Endothelial cell (in vitro differentiated cells): Measurements from ENCODE around the gene PDS5B. TPM values are rescaled to one million over a fixed set of nuclear protein-coding genes. Genes with fewer than 3 reads are reported as not detected.
"Not testable (repeated sequence)": the region's sequence is repeated elsewhere in the genome, so short reads cannot be mapped to it uniquely, and the experiment has no call there.

Experiments
- DNase-seq: peaks from one replicate; pipeline ENCODE4 v3.0.0; 2021; ENCODE audit warnings: low spot score
- H3K27ac Mint-ChIP-seq: one replicate; pipeline ENCODE4 v1.8.0; 2021; ENCODE audit warnings: mixed read lengths, inconsistent platforms; ENCODE audit not compliant: unreplicated experiment
- H3K27me3 Mint-ChIP-seq: one replicate; pipeline ENCODE4 v1.8.0; 2021; ENCODE audit warnings: mild to moderate bottlenecking, moderate library complexity, mixed read lengths, inconsistent platforms; ENCODE audit not compliant: unreplicated experiment
- H3K36me3 Mint-ChIP-seq: one replicate; pipeline ENCODE4 v1.8.0; 2021; ENCODE audit warnings: mild to moderate bottlenecking, low read depth, mixed read lengths, inconsistent platforms; ENCODE audit not compliant: unreplicated experiment
- H3K4me1 Mint-ChIP-seq: one replicate; pipeline ENCODE4 v1.8.0; 2021; ENCODE audit warnings: mild to moderate bottlenecking, mixed read lengths, inconsistent platforms; ENCODE audit not compliant: unreplicated experiment
- H3K4me3 Mint-ChIP-seq: one replicate; pipeline ENCODE4 v1.8.0; 2021; ENCODE audit warnings: mild to moderate bottlenecking, mixed read lengths, inconsistent platforms; ENCODE audit not compliant: unreplicated experiment
- H3K9me3 Mint-ChIP-seq: one replicate; pipeline ENCODE4 v1.8.0; 2021; ENCODE audit warnings: mixed read lengths, inconsistent platforms; ENCODE audit not compliant: unreplicated experiment
- total RNA-seq: library from RNA; stranded (reverse); fragmentation: NEBNext Ultra II Directional; extraction: Animal tissue kit (Norgen Biotek cat#: 25700); gene quantifications from one replicate; pipeline ENCODE4 v1.2.1, GENCODE V29; 2021; ENCODE audit not compliant: unreplicated experiment
- TF ChIP-seq, protein P1 (sequence below): fragments of 200-600 bp; sonication (generic); IDR thresholded peaks from one replicate; pipeline ENCODE4 v1.5.0; 2021; ENCODE audit warnings: antibody characterized with exemption; ENCODE audit not compliant: unreplicated experiment

Gene PDS5B
- total RNA-seq, 1 donor from 2014 or later: 72.3 TPM

DNA sequence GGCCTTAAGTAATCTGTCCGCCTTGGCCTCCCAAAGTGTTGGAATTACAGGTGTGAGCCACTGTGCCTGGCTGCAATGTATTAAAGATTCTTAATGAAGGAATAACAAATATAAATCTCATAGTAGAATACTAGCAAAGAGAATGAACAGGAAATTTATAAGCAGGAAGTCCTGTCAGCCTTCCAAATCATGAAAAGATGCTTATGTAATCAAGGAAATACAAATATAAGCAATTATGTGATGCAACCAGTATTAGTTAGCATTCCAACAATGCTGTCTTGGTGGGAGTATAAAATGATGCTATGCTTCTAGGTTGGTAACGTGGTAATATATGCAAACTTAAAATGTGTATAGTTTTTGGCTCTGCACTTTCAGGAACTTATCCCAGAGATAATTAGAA lies 133.8 kb downstream of the PDS5B start:
- TF ChIP-seq, protein P1, sequence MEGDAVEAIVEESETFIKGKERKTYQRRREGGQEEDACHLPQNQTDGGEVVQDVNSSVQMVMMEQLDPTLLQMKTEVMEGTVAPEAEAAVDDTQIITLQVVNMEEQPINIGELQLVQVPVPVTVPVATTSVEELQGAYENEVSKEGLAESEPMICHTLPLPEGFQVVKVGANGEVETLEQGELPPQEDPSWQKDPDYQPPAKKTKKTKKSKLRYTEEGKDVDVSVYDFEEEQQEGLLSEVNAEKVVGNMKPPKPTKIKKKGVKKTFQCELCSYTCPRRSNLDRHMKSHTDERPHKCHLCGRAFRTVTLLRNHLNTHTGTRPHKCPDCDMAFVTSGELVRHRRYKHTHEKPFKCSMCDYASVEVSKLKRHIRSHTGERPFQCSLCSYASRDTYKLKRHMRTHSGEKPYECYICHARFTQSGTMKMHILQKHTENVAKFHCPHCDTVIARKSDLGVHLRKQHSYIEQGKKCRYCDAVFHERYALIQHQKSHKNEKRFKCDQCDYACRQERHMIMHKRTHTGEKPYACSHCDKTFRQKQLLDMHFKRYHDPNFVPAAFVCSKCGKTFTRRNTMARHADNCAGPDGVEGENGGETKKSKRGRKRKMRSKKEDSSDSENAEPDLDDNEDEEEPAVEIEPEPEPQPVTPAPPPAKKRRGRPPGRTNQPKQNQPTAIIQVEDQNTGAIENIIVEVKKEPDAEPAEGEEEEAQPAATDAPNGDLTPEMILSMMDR: no peak
- Mint-ChIP-seq H3K27me3 (peaks cover 5% of the 10 kb centered on the region), H3K4me3 (peak overlapping the region; percentile 65), H3K9me3 (peaks cover 5% of the 10 kb centered on the region), H3K27ac (no peak overlapping the region), H3K4me1 (no peaks in the 10 kb centered on the region), H3K36me3 (peaks cover 35% of the 10 kb centered on the region)
- no peak for DNase-seq

DNA sequence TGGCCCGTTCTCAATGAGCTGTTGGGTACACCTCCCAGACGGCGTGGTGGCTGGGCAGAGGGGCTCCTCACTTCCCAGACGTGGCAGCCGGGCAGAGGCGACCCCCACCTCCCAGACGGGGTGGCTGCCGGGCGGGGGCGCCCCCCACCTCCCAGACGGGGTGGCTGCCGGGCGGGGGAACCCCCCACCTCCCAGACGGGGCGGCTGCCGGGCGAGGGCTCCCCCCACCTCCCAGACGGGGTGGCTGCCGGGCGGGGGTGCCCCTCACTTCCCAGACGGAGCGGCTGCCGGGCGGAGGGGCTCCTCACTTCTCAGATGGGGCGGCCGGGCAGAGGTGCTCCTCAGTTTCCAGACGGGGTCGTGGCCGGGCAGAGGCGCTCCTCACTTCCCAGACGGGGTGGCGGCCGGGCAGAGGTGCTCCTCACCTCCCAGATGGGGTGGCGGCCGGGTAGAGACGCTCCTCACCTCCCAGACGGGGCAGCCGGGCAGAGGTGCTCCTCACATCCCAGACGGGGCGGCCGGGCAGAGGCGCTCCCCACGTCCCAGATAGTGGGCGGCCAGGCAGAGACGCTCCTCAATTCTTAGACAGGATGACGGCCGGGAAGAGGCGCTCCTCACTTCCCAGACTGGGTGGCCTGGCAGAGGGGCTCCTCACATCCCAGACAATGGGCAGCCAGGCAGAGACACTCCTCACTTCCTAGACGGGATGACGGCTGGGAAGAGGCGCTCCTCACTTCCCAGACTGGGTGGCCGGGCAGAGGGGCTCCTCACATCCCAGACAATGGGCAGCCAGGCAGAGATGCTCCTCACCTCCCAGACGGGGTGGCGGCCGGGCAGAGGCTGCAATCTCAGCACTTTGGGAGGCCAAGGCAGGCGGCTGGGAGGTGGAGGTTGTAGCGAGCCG lies 135.1 kb downstream of the PDS5B start:
- Mint-ChIP-seq H3K36me3 (peaks cover 25% of the 10 kb centered on the region), H3K4me3 (peak overlapping the region; percentile 47)
- not testable (repeated sequence) for H3K4me1 Mint-ChIP-seq, H3K27me3 Mint-ChIP-seq, DNase-seq, H3K9me3 Mint-ChIP-seq, H3K27ac Mint-ChIP-seq

DNA sequence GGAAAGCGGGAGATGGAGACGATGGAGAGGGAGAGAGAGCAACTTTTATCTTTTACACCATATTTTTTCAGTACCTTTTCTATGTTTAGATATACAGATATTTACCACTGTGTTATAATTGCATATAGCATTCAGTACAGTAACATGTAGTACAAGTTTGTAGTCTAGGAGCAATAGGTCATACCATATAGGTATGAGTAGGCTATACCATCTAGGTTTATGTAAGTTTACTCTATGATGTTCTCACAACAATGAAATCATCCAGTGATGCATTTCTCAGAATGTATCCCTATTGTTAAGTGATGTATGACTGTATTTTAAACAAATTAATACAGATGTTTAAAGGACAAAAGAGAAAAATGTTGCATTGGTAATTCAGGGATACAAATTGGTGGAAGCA lies 136.1 kb downstream of the PDS5B start:
- H3K4me3 Mint-ChIP-seq: peak overlapping the region; percentile 29
- peaks cover 5% of the 10 kb centered on the region for H3K4me1 Mint-ChIP-seq
- TF ChIP-seq, protein P1: no peak
- peaks cover 25% of the 10 kb centered on the region for H3K36me3 Mint-ChIP-seq
- H3K9me3 Mint-ChIP-seq: no peaks in the 10 kb centered on the region
- no peak overlapping the region for H3K27ac Mint-ChIP-seq
- peaks cover 3% of the 10 kb centered on the region for H3K27me3 Mint-ChIP-seq
- no peak for DNase-seq

DNA sequence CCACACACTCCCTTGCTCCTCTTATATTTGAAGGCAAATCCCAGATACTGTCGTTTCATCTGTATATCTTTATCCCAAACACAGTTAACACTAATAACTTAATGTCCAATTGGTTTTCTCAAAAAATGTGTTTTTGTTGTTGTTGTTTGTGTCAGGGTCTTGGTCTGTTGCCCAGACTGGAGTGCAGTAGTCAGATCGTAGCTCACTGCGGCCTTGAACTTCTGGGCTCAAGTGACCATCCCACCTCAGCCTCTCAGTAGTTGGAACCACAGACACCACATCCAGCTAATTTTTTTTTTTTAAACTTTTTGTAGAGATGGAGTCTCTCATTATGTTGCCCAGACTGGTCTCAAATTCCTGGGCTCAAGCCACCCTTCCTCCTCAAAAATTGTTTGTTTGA lies 137.7 kb downstream of the PDS5B start:
- peaks cover 25% of the 10 kb centered on the region for H3K36me3 Mint-ChIP-seq
- no peak overlapping the region for H3K27ac Mint-ChIP-seq
- TF ChIP-seq, protein P1: no peak

DNA sequence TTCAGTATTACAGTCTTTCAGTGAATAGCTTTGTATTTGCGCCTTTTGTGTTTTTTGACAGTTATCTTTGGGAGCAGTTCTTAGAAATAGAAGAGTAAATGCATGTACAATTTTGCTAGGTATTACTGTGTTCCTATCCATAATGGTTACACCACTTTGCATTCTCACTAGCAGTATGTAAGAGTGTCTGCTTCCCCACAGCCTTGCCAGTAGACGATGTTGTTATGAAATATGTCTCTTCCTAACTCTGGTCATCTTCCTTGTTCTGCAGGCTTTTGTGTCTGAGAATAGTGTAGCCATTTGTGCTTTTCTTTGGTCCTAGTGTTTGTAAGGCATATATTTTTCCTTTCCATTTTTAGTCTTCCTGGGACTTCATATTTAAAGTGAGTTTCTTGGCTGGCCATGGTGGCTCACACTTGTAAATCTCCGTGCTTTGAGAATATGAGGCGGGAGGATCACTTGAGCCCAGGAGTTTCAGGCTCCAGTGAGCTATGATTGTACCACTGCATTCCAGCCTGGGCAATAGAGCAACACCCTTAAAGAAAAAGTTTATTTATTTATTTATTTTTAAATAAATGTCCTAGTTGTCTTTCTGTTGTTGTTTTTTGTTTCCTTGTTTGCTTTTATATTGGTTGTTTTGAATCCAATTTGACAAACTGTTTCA lies 140.3 kb downstream of the PDS5B start:
- Mint-ChIP-seq H3K27ac (no peak overlapping the region), H3K4me1 (peaks cover 28% of the 10 kb centered on the region), H3K4me3 (no peak overlapping the region), H3K36me3 (peaks cover 22% of the 10 kb centered on the region), H3K27me3 (peaks cover 3% of the 10 kb centered on the region), H3K9me3 (no peaks in the 10 kb centered on the region)
- TF ChIP-seq, protein P1: no peak
- no peak for DNase-seq

More for the DNA sequence above, 137.7 kb downstream of the PDS5B start:
- Mint-ChIP-seq H3K4me1 (peaks cover 15% of the 10 kb centered on the region), H3K4me3 (no peak overlapping the region), H3K9me3 (no peaks in the 10 kb centered on the region), H3K27me3 (peaks cover 3% of the 10 kb centered on the region)
- DNase-seq: no peak
